CD4-positive, CD25-positive, alpha-beta regulatory T cell (primary cell): ENCODE measurements around the gene EHD3. TPM values are rescaled to one million over a fixed set of nuclear protein-coding genes. Genes with fewer than 3 reads are reported as not detected.
A peak's percentile ranks its signal among the peaks of the same experiment; 100 is the strongest.

ENCODE experiments used
- ATAC-seq, 2 donors: fragments of 150-1000 bp; cut with Tn5 transposase; one replicate each; pipeline ENCODE4 v1.10.0; 2021; ENCODE audit warnings: low read depth in 2 of 2, moderate number of reproducible peaks in 2 of 2, moderate library complexity in 1 of 2
- DNase-seq, 3 donors: peaks; one replicate each; pipeline versions ENCODE4 v3.0.0 to v3.0.0-alpha.2; 2012 to 2022; ENCODE audit warnings: mixed read lengths in 1 of 3
- H3K27ac ChIP-seq: one replicate; pipeline ENCODE4 v1.7.0; 2013; ENCODE audit warnings: mild to moderate bottlenecking, low read length; ENCODE audit not compliant: insufficient read depth, poor library complexity, severe bottlenecking
- H3K27me3 ChIP-seq: one replicate; pipeline ENCODE4 v1.7.0; 2013; ENCODE audit warnings: low read length; ENCODE audit not compliant: control insufficient read depth, insufficient read depth
- H3K36me3 ChIP-seq: one replicate; pipeline ENCODE4 v1.7.0; 2013; ENCODE audit warnings: mild to moderate bottlenecking, low read length, moderate library complexity; ENCODE audit not compliant: control insufficient read depth, insufficient read depth
- H3K4me1 ChIP-seq: 2 replicates; pipeline ENCODE4 v1.7.0; 2013; ENCODE audit warnings: mild to moderate bottlenecking, low read length; ENCODE audit not compliant: insufficient read depth, control insufficient read depth, poor library complexity, severe bottlenecking
- H3K4me3 ChIP-seq: one replicate; pipeline ENCODE4 v1.7.0; 2013; ENCODE audit warnings: low read depth, mild to moderate bottlenecking, low read length, moderate library complexity
- H3K9me3 ChIP-seq, 2 experiments: 1 replicate in 1 of 2; 2 replicates in 1 of 2; pipeline ENCODE4 v1.7.0; 2013; ENCODE audit warnings: low read length in 2 of 2, mild to moderate bottlenecking in 1 of 2, moderate library complexity in 1 of 2; ENCODE audit not compliant: control insufficient read depth in 2 of 2
- H3K27ac Mint-ChIP-seq, 3 donors: one replicate each; pipeline ENCODE4 v1.8.0; 2020 to 2022; ENCODE audit warnings: mild to moderate bottlenecking in 3 of 3, mixed read lengths in 3 of 3, moderate library complexity in 2 of 3
- H3K27me3 Mint-ChIP-seq: one replicate; pipeline ENCODE4 v1.8.0; 2022; ENCODE audit warnings: mild to moderate bottlenecking, mixed read lengths
- H3K36me3 Mint-ChIP-seq: one replicate; pipeline ENCODE4 v1.8.0; 2020; ENCODE audit warnings: mixed read lengths
- H3K4me1 Mint-ChIP-seq, 4 donors: one replicate each; pipeline ENCODE4 v1.8.0; 2020 to 2022; ENCODE audit warnings: mixed read lengths in 4 of 4, mild to moderate bottlenecking in 1 of 4
- H3K4me3 Mint-ChIP-seq, 4 donors: one replicate each; pipeline ENCODE4 v1.8.0; 2020 to 2022; ENCODE audit warnings: mild to moderate bottlenecking in 4 of 4, mixed read lengths in 4 of 4, moderate library complexity in 3 of 4
- H3K9me3 Mint-ChIP-seq, 7 donors: one replicate each; pipeline ENCODE4 v1.8.0; 2020 to 2022; ENCODE audit warnings: mixed read lengths in 7 of 7, mild to moderate bottlenecking in 3 of 7, moderate library complexity in 2 of 7
- polyA plus RNA-seq, 4 donors: library from polyadenylated mRNA; unstranded; fragments of 300-500 nt; fragmentation: Illumina TruSeq; gene quantifications; one replicate each; pipeline ENCODE4 v1.2.3, GENCODE V29; 2021
- total RNA-seq: library from RNA; stranded (reverse); gene quantifications from one replicate; pipeline ENCODE4 v1.2.3, GENCODE V29; 2022

The EHD3 gene
- total and polyA plus RNA-seq, 5 donors from 2014 or later = 2.3 to 3.5 (median 2.7) TPM

- H3K27ac Mint-ChIP-seq = no peak overlapping the region
- peaks cover 0 to 1% (median 0%) of the 10 kb centered on the region in 7 donors for H3K9me3 Mint-ChIP-seq
- Histone ChIP-seq H3K36me3 (no peaks in the 10 kb centered on the region), H3K9me3 (no peaks in the 10 kb centered on the region), H3K4me3 (no peak overlapping the region), H3K4me1 (no peaks in the 10 kb centered on the region), H3K27ac (no peak overlapping the region), H3K27me3 (no peaks in the 10 kb centered on the region)
- ATAC-seq (no peak), DNase-seq (no peak)
- H3K27me3 Mint-ChIP-seq = no peaks in the 10 kb centered on the region
- no peaks in the 10 kb centered on the region for H3K36me3 Mint-ChIP-seq
- peaks cover 0 to 5% (median 2%) of the 10 kb centered on the region in 4 donors for H3K4me1 Mint-ChIP-seq
- H3K4me3 Mint-ChIP-seq = no peak overlapping the region
These were observed 20.1 kb upstream of the EHD3 start for GRCh38 chr2:31213601-31214443.

GRCh38 chr2:31214444-31214915 lies 19.5 kb upstream of the EHD3 start:
- H3K4me1 Mint-ChIP-seq = peaks cover 0 to 7% (median 2%) of the 10 kb centered on the region in 4 donors
- DNase-seq = no peak
- Histone ChIP-seq H3K27ac (no peak overlapping the region), H3K4me3 (no peak overlapping the region), H3K9me3 (no peaks in the 10 kb centered on the region), H3K27me3 (no peaks in the 10 kb centered on the region), H3K36me3 (no peaks in the 10 kb centered on the region), H3K4me1 (no peaks in the 10 kb centered on the region)
- H3K27ac Mint-ChIP-seq = no peak overlapping the region
- H3K36me3 Mint-ChIP-seq = no peaks in the 10 kb centered on the region
- no peaks in the 10 kb centered on the region for H3K27me3 Mint-ChIP-seq
- H3K4me3 Mint-ChIP-seq = no peak overlapping the region
- H3K9me3 Mint-ChIP-seq = peaks cover 0 to 1% (median 0%) of the 10 kb centered on the region in 7 donors
- no peak for ATAC-seq

- Histone ChIP-seq H3K27ac (no peak overlapping the region), H3K4me3 (no peak overlapping the region), H3K9me3 (no peaks in the 10 kb centered on the region), H3K4me1 (no peaks in the 10 kb centered on the region), H3K27me3 (no peaks in the 10 kb centered on the region), H3K36me3 (no peaks in the 10 kb centered on the region)
- H3K4me3 Mint-ChIP-seq = no peak overlapping the region
- no peaks in the 10 kb centered on the region for H3K27me3 Mint-ChIP-seq
- H3K36me3 Mint-ChIP-seq = no peaks in the 10 kb centered on the region
- ATAC-seq (no peak), DNase-seq (peak in 1 of 3 donors; percentile 37)
- H3K4me1 Mint-ChIP-seq = peaks cover 0 to 10% (median 2%) of the 10 kb centered on the region in 4 donors
- H3K27ac Mint-ChIP-seq = no peak overlapping the region
- H3K9me3 Mint-ChIP-seq = peaks cover 0 to 3% (median 0%) of the 10 kb centered on the region in 7 donors
These were observed 17.2 kb upstream of the EHD3 start for GRCh38 chr2:31216734-31217133.

- Mint-ChIP-seq H3K36me3 (peaks cover under 1% of the 10 kb centered on the region), H3K27ac (no peak within 1 kb of the TSS), H3K27me3 (peaks cover under 1% of the 10 kb centered on the region), H3K4me3 (no peak within 1 kb of the TSS), H3K9me3 (peaks cover 0 to 3% (median 0%) of the 10 kb centered on the region in 7 donors), H3K4me1 (peaks cover 0 to 10% (median 2%) of the 10 kb centered on the region in 4 donors)
- H3K36me3 ChIP-seq = no peaks in the 10 kb centered on the region
- DNase-seq = no peak
- no peaks in the 10 kb centered on the region for H3K4me1 ChIP-seq
- H3K27me3 ChIP-seq = peaks cover 1% of the 10 kb centered on the region
- no peak within 1 kb of the TSS for H3K27ac ChIP-seq
- no peak for ATAC-seq
- no peak within 1 kb of the TSS for H3K4me3 ChIP-seq
- H3K9me3 ChIP-seq = no peaks in the 10 kb centered on the region
These were observed 16.3 kb upstream of the EHD3 start, which contains the start of gene CAPN14 for GRCh38 chr2:31217465-31218200. CAPN14 (minus strand) TSS chr2:31217515; CDS start chr2:31205447, 12,068 bp downstream.

- Histone ChIP-seq H3K9me3 (no peaks in the 10 kb centered on the region), H3K27ac (no peak overlapping the region), H3K27me3 (peaks cover 4% of the 10 kb centered on the region), H3K4me1 (no peaks in the 10 kb centered on the region), H3K4me3 (no peak overlapping the region), H3K36me3 (no peaks in the 10 kb centered on the region)
- Mint-ChIP-seq H3K9me3 (peaks cover 0 to 3% (median 0%) of the 10 kb centered on the region in 7 donors), H3K4me3 (no peak overlapping the region), H3K4me1 (peaks cover 0 to 6% (median under 1%) of the 10 kb centered on the region in 4 donors), H3K27me3 (peaks cover 7% of the 10 kb centered on the region), H3K36me3 (peaks cover 4% of the 10 kb centered on the region), H3K27ac (peak overlapping the region in 1 of 3 donors; percentile 61)
- ATAC-seq (peak; percentile 36 to 38), DNase-seq (no peak)
These were observed 14.6 kb upstream of the EHD3 start for GRCh38 chr2:31219131-31219969.

GRCh38 chr2:31221544-31221943 lies 12.4 kb upstream of the EHD3 start:
- Histone ChIP-seq H3K9me3 (no peaks in the 10 kb centered on the region), H3K27ac (no peak overlapping the region), H3K4me1 (no peaks in the 10 kb centered on the region), H3K4me3 (no peak overlapping the region), H3K36me3 (no peaks in the 10 kb centered on the region), H3K27me3 (peaks cover 4% of the 10 kb centered on the region)
- DNase-seq (no peak), ATAC-seq (no peak)
- peaks cover 0 to 5% (median 0%) of the 10 kb centered on the region in 7 donors for H3K9me3 Mint-ChIP-seq
- H3K4me3 Mint-ChIP-seq = no peak overlapping the region
- peaks cover 0 to 6% (median 0%) of the 10 kb centered on the region in 4 donors for H3K4me1 Mint-ChIP-seq
- H3K27ac Mint-ChIP-seq = no peak overlapping the region
- H3K27me3 Mint-ChIP-seq = peaks cover 11% of the 10 kb centered on the region
- peaks cover 4% of the 10 kb centered on the region for H3K36me3 Mint-ChIP-seq

- H3K36me3 Mint-ChIP-seq = peaks cover 4% of the 10 kb centered on the region
- no peak for DNase-seq
- peak overlapping the region in 1 of 3 donors; percentile 27 for H3K27ac Mint-ChIP-seq
- peaks cover 0 to 5% (median 0%) of the 10 kb centered on the region in 4 donors for H3K4me1 Mint-ChIP-seq
- no peaks in the 10 kb centered on the region for H3K9me3 ChIP-seq
- H3K36me3 ChIP-seq = no peaks in the 10 kb centered on the region
- H3K4me3 Mint-ChIP-seq = no peak overlapping the region
- H3K4me3 ChIP-seq = no peak overlapping the region
- ATAC-seq = no peak
- no peaks in the 10 kb centered on the region for H3K4me1 ChIP-seq
- H3K9me3 Mint-ChIP-seq = peaks cover 0 to 5% (median 0%) of the 10 kb centered on the region in 7 donors
- peaks cover 14% of the 10 kb centered on the region for H3K27me3 Mint-ChIP-seq
- H3K27me3 ChIP-seq = peaks cover 4% of the 10 kb centered on the region
- H3K27ac ChIP-seq = no peak overlapping the region
These were observed 11.9 kb upstream of the EHD3 start for GRCh38 chr2:31222071-31222470.
